Neuronal stem cell (in vitro differentiated cells): ENCODE measurements around the gene FAM210B.

Experiments used
- DNase-seq: peaks from one replicate; pipeline ENCODE4 v3.0.0-alpha.2; 2013; ENCODE audit warnings: low spot score
- H2AFZ ChIP-seq: one replicate; pipeline ENCODE4 v1.6.1; 2013; ENCODE audit warnings: mild to moderate bottlenecking, low read length, inconsistent platforms
- H2AK5ac ChIP-seq: 2 replicates; pipeline ENCODE4 v1.6.1; 2013; ENCODE audit warnings: low read depth, mild to moderate bottlenecking, inconsistent platforms, low read length, moderate library complexity, mixed read lengths
- H2BK120ac ChIP-seq: 2 replicates; pipeline ENCODE4 v1.6.1; 2013; ENCODE audit warnings: low read depth, mild to moderate bottlenecking, inconsistent platforms, low read length, moderate library complexity, mixed read lengths
- H2BK12ac ChIP-seq: one replicate; pipeline ENCODE4 v1.6.1; 2013; ENCODE audit warnings: low read length, inconsistent platforms
- H2BK15ac ChIP-seq: 2 replicates; pipeline ENCODE4 v1.6.1; 2013; ENCODE audit warnings: mild to moderate bottlenecking, low read length, inconsistent platforms, mixed read lengths
- H2BK5ac ChIP-seq: one replicate; pipeline ENCODE4 v1.6.1; 2013; ENCODE audit warnings: inconsistent platforms, mild to moderate bottlenecking, low read length, moderate library complexity
- H3K14ac ChIP-seq: one replicate; pipeline ENCODE4 v1.6.1; 2013; ENCODE audit warnings: low read length, inconsistent platforms
- H3K18ac ChIP-seq: 2 replicates; pipeline ENCODE4 v1.6.1; 2013; ENCODE audit warnings: low read length, inconsistent platforms
- H3K23ac ChIP-seq: 2 replicates; pipeline ENCODE4 v1.6.1; 2013; ENCODE audit warnings: low read depth, mild to moderate bottlenecking, mixed read lengths, low read length, inconsistent platforms; ENCODE audit not compliant: poor library complexity
- H3K27ac ChIP-seq: replicated peaks from 3 replicates; pipeline ENCODE4 v1.5.1; 2013; ENCODE audit warnings: low read length, inconsistent platforms
- H3K27me3 ChIP-seq, 3 experiments: 2 replicates each; pipeline ENCODE4 v1.6.1; 2013; ENCODE audit warnings: low read length in 3 of 3, mild to moderate bottlenecking in 2 of 3, inconsistent platforms in 1 of 3, low read depth in 1 of 3, mixed read lengths in 1 of 3, moderate library complexity in 1 of 3; ENCODE audit not compliant: control insufficient read depth in 3 of 3, insufficient read depth in 3 of 3
- H3K36me3 ChIP-seq, 2 donors: replicated peaks in 1 of 2; 2 replicates each; pipeline ENCODE4 v1.6.1; 2013; ENCODE audit warnings: low read length in 2 of 2; ENCODE audit not compliant: control insufficient read depth in 2 of 2, insufficient read depth in 2 of 2
- H3K4ac ChIP-seq: 2 replicates; pipeline ENCODE4 v1.6.1; 2013; ENCODE audit warnings: inconsistent platforms, mild to moderate bottlenecking, low read length, moderate library complexity
- H3K4me1 ChIP-seq, 2 donors: 1 replicate in 1 of 2; 2 replicates in 1 of 2; pipeline ENCODE4 v1.6.1; 2013; ENCODE audit warnings: low read length in 2 of 2, low read depth in 1 of 2; ENCODE audit not compliant: control insufficient read depth in 2 of 2, insufficient read depth in 1 of 2
- H3K4me2 ChIP-seq: one replicate; pipeline ENCODE4 v1.6.1; 2013; ENCODE audit warnings: mild to moderate bottlenecking, low read length, inconsistent platforms; ENCODE audit not compliant: insufficient read depth, poor library complexity, severe bottlenecking
- H3K4me3 ChIP-seq, 2 donors: 2 replicates each; pipeline ENCODE4 v1.5.1; 2013; ENCODE audit warnings: low read length in 2 of 2, mild to moderate bottlenecking in 2 of 2, inconsistent platforms in 1 of 2, moderate library complexity in 1 of 2
- H3K79me1 ChIP-seq: one replicate; pipeline ENCODE4 v1.6.1; 2013; ENCODE audit warnings: low read depth, mild to moderate bottlenecking, inconsistent platforms, low read length, moderate library complexity
- H3K9ac ChIP-seq: one replicate; pipeline ENCODE4 v1.6.1; 2013; ENCODE audit warnings: mild to moderate bottlenecking, low read depth, low read length, inconsistent platforms; ENCODE audit not compliant: poor library complexity
- H3K9me3 ChIP-seq, 2 donors: replicated peaks in 1 of 2; 2 replicates each; pipeline versions ENCODE3 to v1.6.1; 2013; ENCODE audit warnings: low read length in 2 of 2, mild to moderate bottlenecking in 2 of 2, inconsistent platforms in 1 of 2, low read depth in 1 of 2, mixed read lengths in 1 of 2, moderate library complexity in 1 of 2; ENCODE audit not compliant: control insufficient read depth in 2 of 2, insufficient read depth in 1 of 2
- H4K8ac ChIP-seq: one replicate; pipeline ENCODE4 v1.6.1; 2013; ENCODE audit warnings: low read depth, mild to moderate bottlenecking, inconsistent platforms, low read length, moderate library complexity
- H4K91ac ChIP-seq: one replicate; pipeline ENCODE4 v1.6.1; 2013; ENCODE audit warnings: low read length, low read depth, mild to moderate bottlenecking, inconsistent platforms; ENCODE audit not compliant: poor library complexity
- WGBS, 2 donors: extraction: QIAGEN DNeasy Blood & Tissue Kit; methylation state at CpG; one replicate each; pipeline ENCODE4 v1.1.7; 2013; ENCODE audit warnings: missing lambda C conversion rate in 2 of 2, mixed read lengths in 1 of 2; ENCODE audit not compliant: insufficient read length in 2 of 2, insufficient replicate concordance in 1 of 2; ENCODE audit errors: extremely low coverage in 2 of 2; 5-methylcytosine and 5-hydroxymethylcytosine counted together

The FAM210B gene

DNA sequence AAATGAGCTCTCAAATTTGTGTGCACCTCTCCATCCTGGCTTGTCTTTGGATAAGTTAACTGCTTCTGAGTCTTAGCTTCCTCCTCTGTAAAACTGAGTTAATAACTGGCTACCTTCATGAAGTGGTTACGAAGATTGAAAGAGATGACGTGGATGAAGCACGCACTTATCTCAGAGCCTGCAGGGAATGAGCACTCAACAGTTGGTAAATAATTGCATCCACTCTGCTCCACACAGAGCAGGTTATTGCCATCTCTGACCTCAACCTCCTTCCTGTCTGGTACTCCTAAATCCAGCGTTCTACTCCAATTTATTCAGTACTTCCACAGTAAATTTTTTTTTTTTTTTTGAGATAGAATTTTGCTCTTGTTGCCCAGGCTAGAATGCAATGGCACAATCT, 26.4 kb downstream of the FAM210B start:
- Histone ChIP-seq H3K18ac (no peak overlapping the region), H3K79me1 (peaks cover 6% of the 10 kb centered on the region), H4K91ac (no peak overlapping the region), H3K4me2 (no peak overlapping the region), H3K27me3 (no peaks in the 10 kb centered on the region), H2BK120ac (no peak overlapping the region), H2AK5ac (no peak overlapping the region), H3K4ac (no peak overlapping the region), H3K9me3 (no peaks in the 10 kb centered on the region), H2BK15ac (no peak overlapping the region), H3K9ac (no peak overlapping the region), H3K27ac (no peak overlapping the region), H2AFZ (no peak overlapping the region), H3K4me3 (no peak overlapping the region), H4K8ac (no peak overlapping the region), H3K23ac (no peak overlapping the region), H3K36me3 (peaks cover 39 to 99% of the 10 kb centered on the region in 2 donors), H2BK12ac (no peak overlapping the region), H3K4me1 (no peaks in the 10 kb centered on the region), H2BK5ac (no peak overlapping the region), H3K14ac (no peak overlapping the region)
- WGBS, 2 donors: no CpG with 5 or more reads among the region's 4 CpGs
- no peak for DNase-seq

DNA sequence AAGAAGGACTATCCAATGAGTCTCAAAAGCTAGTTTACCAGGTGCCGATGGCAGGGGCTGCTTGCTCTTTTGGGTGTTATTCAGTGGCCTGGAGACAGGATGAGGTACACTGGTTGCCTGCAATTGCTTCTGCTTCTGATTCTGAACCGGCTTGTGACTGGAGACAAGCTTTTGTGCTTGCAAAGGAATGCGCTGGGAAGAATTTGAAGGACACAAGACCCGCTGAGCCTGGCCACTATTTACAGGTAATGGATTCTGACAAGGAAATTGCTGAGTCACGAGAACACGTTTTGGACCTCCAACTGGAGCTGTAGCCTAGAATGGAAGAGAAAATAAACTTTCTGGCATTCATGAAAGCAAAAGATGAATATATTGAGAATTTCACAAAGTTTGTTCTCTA, 27.4 kb downstream of the FAM210B start:
- no peak overlapping the region for H2AFZ ChIP-seq
- H2BK120ac ChIP-seq: no peak overlapping the region
- H3K4ac ChIP-seq: no peak overlapping the region
- no peak overlapping the region for H4K8ac ChIP-seq
- H3K18ac ChIP-seq: no peak overlapping the region
- H3K14ac ChIP-seq: no peak overlapping the region
- H3K27ac ChIP-seq: no peak overlapping the region
- H3K9me3 ChIP-seq: no peaks in the 10 kb centered on the region
- H2BK12ac ChIP-seq: no peak overlapping the region
- H2AK5ac ChIP-seq: no peak overlapping the region
- peaks cover 39 to 99% of the 10 kb centered on the region in 2 donors for H3K36me3 ChIP-seq
- peaks cover 6% of the 10 kb centered on the region for H3K79me1 ChIP-seq
- no peak overlapping the region for H4K91ac ChIP-seq
- H3K4me2 ChIP-seq: no peak overlapping the region
- DNase-seq: no peak
- no CpG with 5 or more reads among the region's 6 CpGs for WGBS, 2 donors
- no peak overlapping the region for H3K9ac ChIP-seq
- H3K23ac ChIP-seq: no peak overlapping the region
- no peaks in the 10 kb centered on the region for H3K27me3 ChIP-seq
- H3K4me1 ChIP-seq: peaks cover 3 to 6% of the 10 kb centered on the region in 2 donors
- no peak overlapping the region for H2BK15ac ChIP-seq
- H3K4me3 ChIP-seq: no peak overlapping the region
- H2BK5ac ChIP-seq: no peak overlapping the region

DNA sequence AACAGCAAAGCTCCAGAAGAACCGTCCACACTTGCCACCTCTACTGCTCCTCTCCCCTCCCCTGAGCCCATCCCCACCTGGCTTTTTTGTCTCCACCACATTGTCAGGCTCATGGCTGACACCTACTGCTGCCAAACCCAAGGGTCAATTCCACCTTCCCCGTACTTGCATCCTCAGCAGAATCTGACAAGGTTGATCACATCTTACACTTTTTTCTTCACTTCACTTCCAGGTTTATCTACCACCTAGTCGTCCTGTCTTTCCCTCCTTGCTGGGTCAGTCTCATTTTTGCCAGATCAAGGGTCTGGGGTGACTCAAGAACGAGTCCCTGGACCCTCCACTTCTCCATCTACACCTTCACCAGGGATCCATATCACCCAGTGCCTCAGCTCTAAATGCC, 30.1 kb downstream of the FAM210B start:
- Histone ChIP-seq H2BK120ac (no peak overlapping the region), H4K8ac (no peak overlapping the region), H2AFZ (no peak overlapping the region), H3K27ac (no peak overlapping the region), H3K18ac (no peak overlapping the region), H3K23ac (no peak overlapping the region), H3K9me3 (no peaks in the 10 kb centered on the region), H4K91ac (no peak overlapping the region), H3K4me3 (no peak overlapping the region), H2BK12ac (no peak overlapping the region), H3K36me3 (peaks cover 29 to 75% of the 10 kb centered on the region in 2 donors), H3K4me1 (peaks cover 5 to 10% of the 10 kb centered on the region in 2 donors), H3K9ac (no peak overlapping the region), H2BK5ac (no peak overlapping the region), H3K27me3 (no peaks in the 10 kb centered on the region), H3K79me1 (peaks cover 9% of the 10 kb centered on the region), H3K4me2 (no peak overlapping the region), H3K14ac (no peak overlapping the region), H2BK15ac (no peak overlapping the region), H2AK5ac (no peak overlapping the region), H3K4ac (no peak overlapping the region)
- no CpG with 5 or more reads among the region's 4 CpGs for WGBS, 2 donors
- DNase-seq: no peak

DNA sequence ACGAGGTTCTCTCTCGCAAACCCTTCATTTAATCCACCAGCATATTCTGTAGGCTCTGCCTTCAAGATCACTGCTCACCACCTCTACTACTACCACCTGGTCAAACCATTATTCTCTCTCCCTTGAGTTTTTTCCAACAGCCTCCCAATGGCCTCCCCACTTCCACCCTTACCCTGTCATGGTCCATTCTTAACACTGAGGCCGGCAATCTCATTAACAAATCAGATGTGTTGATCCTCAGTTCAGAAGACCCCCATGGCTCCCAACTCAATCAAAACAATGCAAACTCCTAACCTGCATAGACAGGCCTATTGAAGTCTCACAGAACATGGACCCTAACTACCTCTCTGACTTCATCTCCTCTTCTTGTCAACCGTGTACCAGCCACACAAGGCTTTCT, 31.0 kb downstream of the FAM210B start:
- Histone ChIP-seq H3K79me1 (peaks cover 9% of the 10 kb centered on the region), H3K4me3 (no peak overlapping the region), H3K4me2 (no peak overlapping the region), H4K8ac (no peak overlapping the region), H3K4ac (no peak overlapping the region), H3K27ac (no peak overlapping the region), H2AFZ (no peak overlapping the region), H3K9ac (no peak overlapping the region), H3K4me1 (peaks cover 5 to 11% of the 10 kb centered on the region in 2 donors), H2BK12ac (no peak overlapping the region), H2AK5ac (no peak overlapping the region), H3K18ac (no peak overlapping the region), H4K91ac (no peak overlapping the region), H3K9me3 (no peaks in the 10 kb centered on the region), H2BK5ac (no peak overlapping the region), H3K27me3 (no peaks in the 10 kb centered on the region), H2BK120ac (no peak overlapping the region), H3K23ac (no peak overlapping the region), H3K14ac (no peak overlapping the region), H3K36me3 (peaks cover 25 to 72% of the 10 kb centered on the region in 2 donors), H2BK15ac (no peak overlapping the region)
- no peak for DNase-seq
- WGBS, 2 donors: no CpG with 5 or more reads among the region's 4 CpGs
